GM21526 (cell line): ENCODE measurements around the gene SPRY4.
"Not testable (repeated sequence)": the region's sequence is repeated elsewhere in the genome, so short reads cannot be mapped to it uniquely, and the experiment has no call there.

ENCODE experiments used
- ATAC-seq: cut with Tn5 transposase; IDR thresholded peaks from one replicate; pipeline ENCODE4 v1.9.1; 2021; ENCODE audit warnings: moderate library complexity; ENCODE audit not compliant: unreplicated experiment, low FRiP score

SPRY4 gene

GRCh38 chr5:142272596-142272995, 52.2 kb downstream of the SPRY4 start:
- not testable (repeated sequence) for ATAC-seq

GRCh38 chr5:142264084-142264483, 60.7 kb downstream of the SPRY4 start:
- ATAC-seq: not testable (repeated sequence)

GRCh38 chr5:142263346-142263745, 61.5 kb downstream of the SPRY4 start:
- ATAC-seq: no peak

- ATAC-seq: no peak
These were observed 62.1 kb downstream of the SPRY4 start for GRCh38 chr5:142262683-142263082.
